ENCODE results near the gene GADL1.

GADL1 gene

GRCh38 chr3:30873671-30874070 is 20.8 kb downstream of the GADL1 start:
- no peak for DNase-seq

- DNase-seq = no peak
Measured at GRCh38 chr3:30872879-30873278, 21.6 kb downstream of the GADL1 start.

- no peak for DNase-seq
Measured at GRCh38 chr3:30871720-30872119, 22.7 kb downstream of the GADL1 start.

- DNase-seq = no peak
Measured at GRCh38 chr3:30864836-30865235, 29.6 kb downstream of the GADL1 start.

GRCh38 chr3:30864132-30864531 is 30.3 kb downstream of the GADL1 start:
- DNase-seq = no peak

GRCh38 chr3:30862004-30862403 is 32.5 kb downstream of the GADL1 start:
- DNase-seq = no peak

- DNase-seq = no peak
Measured at GRCh38 chr3:30858894-30859389, 35.5 kb downstream of the GADL1 start.

GRCh38 chr3:30855400-30856292 is 38.8 kb downstream of the GADL1 start:
- no peak for DNase-seq

GRCh38 chr3:30852833-30853232 is 41.6 kb downstream of the GADL1 start:
- DNase-seq = no peak

- no peak for DNase-seq
Measured at GRCh38 chr3:30848087-30848779, 46.2 kb downstream of the GADL1 start.

GRCh38 chr3:30847592-30847991 is 46.9 kb downstream of the GADL1 start:
- no peak for DNase-seq

- no peak for DNase-seq
Measured at GRCh38 chr3:30845606-30846005, 48.9 kb downstream of the GADL1 start.

- DNase-seq = no peak
Measured at GRCh38 chr3:30843877-30844276, 50.6 kb downstream of the GADL1 start.

GRCh38 chr3:30836141-30836540 is 58.3 kb downstream of the GADL1 start:
- no peak for DNase-seq

GRCh38 chr3:30835667-30836066 is 58.8 kb downstream of the GADL1 start:
- DNase-seq = no peak

GRCh38 chr3:30832961-30833575 is 61.4 kb downstream of the GADL1 start:
- no peak for DNase-seq

GRCh38 chr3:30827080-30827479 is 67.4 kb downstream of the GADL1 start:
- DNase-seq = no peak

GRCh38 chr3:30826531-30826942 is 67.9 kb downstream of the GADL1 start:
- no peak for DNase-seq

GRCh38 chr3:30819067-30819798 is 75.2 kb downstream of the GADL1 start:
- no peak for DNase-seq

- DNase-seq = no peak
Measured at GRCh38 chr3:30813734-30814133, 80.7 kb downstream of the GADL1 start.

- DNase-seq = no peak
Measured at GRCh38 chr3:30811151-30811795, 83.2 kb downstream of the GADL1 start.

GRCh38 chr3:30810625-30811024 is 83.8 kb downstream of the GADL1 start:
- no peak for DNase-seq

Measured in activated T-cell treated with anti-CD3 and anti-CD28 coated beads, Interleukin-2, amount 50 U/mL, for 48 hours (primary cell).